SIG-M5 treated with dmso at 0.1 percent for 504 hours (cell line): ENCODE data around the gene CABP5.
"Not testable (repeated sequence)": the region's sequence is repeated elsewhere in the genome, so short reads cannot be mapped to it uniquely, and the experiment has no call there.

Experiments used
- DNase-seq: peaks from one replicate; lab custom pipeline; 2025; ENCODE audit not compliant: unreplicated experiment; lab: John Stamatoyannopoulos, UW

CABP5 gene

DNA sequence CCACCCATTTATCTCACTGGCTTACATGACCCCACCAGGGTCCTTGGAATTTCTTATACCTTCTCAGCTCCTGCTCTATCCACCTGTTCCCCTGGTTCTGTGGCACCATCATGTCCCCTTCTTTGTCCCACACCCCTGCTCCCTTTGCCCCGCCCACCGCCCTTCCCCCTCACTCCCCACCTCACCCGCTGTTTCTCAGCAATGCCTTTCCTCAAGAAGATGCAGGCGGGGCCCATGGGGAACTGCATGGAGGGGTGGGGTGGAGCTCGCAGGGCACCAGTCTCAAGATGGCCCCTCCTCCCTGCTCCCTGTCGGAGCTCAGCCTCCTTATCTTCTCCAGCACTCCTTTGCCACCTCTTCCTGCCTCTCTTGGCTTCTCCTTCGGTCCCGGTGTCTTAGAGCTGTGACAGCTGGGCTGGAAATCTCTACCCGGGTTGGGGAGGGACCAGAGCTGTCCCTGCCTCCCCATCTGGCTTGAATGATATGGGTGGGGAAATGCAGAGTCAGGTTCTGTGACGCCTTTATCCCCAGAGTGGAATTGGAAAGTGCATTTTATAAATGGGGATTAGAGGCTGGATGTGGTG, at the start of gene CABP5:
TSS of gene CABP5 (minus strand) at position 405 of the 584 bp plus-strand sequence. CDS start at position 248, 157 bp downstream.
- no peak for DNase-seq

DNA sequence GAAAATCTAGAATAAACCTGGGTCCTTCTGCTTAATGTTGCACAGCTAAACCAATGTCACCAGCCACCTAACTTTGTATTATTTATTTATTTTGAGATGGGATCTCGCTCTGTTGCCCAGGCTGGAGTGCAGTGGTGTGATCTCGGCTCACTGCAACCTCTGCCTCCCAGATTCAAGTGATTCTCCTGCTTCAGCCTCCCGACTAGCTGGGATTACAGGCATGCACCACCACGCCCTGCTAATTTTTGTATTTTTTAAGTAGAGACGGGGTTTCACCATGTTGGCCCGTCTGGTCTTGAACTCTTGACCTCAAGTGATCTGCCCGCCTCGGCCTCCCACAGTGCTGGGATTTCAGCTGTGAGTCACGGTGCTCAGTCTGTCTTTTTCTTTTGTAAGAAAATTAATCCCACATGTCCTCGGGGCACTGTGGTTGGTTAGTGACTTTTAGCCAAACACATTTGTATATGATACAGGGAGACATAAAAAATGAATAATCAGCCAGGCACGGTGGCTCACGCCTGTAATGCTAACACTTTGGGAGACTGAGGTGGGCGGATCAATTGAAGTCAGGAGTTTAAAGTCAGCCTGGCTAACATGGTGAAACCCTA, 47.3 kb upstream of the CABP5 start:
- DNase-seq, result not testable (repeated sequence)

DNA sequence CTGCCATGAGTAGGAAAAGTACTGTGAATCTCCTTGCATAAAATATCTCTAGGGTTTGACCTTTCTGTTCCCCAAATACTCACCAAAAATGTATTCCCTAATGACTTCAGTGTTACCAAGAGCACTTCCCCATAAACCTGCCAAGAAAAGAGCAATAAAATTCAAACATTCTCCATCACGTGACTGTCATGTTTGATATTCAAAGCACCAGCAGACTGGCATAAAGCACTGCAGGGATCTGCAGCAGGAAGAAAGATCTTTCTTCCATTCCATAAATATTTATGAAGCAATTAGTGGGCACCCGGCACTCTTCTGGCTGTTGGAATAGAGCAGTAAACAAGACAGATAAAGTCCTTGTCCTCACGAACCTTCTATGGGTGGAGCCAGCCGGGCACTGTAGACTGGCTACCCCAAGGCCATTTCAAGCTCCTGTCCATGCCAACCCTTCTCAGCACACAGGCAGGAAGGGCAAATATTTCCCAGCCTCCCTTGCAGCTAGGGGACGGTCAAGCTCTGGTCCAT, 46.5 kb upstream of the CABP5 start:
- no peak for DNase-seq

DNA sequence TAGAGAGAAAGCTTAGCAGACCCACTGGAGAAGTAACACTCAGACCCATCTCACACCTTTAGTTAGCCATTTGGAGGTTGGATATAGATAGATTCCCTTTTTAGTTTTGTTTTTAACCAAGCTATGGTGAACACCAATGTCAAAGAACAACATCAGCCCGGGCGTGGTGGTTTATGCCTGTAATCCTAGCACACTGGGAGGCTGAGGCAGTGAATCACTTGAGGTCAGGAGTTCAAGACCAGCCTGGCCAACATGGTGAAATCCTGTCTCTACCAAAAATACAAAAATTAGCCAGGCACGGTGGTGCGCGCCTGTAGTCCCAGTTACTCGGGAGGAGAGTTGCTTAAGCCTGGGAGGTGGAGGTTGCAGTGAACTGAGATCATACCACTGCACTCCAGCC, 45.1 kb upstream of the CABP5 start:
- not testable (repeated sequence) for DNase-seq

DNA sequence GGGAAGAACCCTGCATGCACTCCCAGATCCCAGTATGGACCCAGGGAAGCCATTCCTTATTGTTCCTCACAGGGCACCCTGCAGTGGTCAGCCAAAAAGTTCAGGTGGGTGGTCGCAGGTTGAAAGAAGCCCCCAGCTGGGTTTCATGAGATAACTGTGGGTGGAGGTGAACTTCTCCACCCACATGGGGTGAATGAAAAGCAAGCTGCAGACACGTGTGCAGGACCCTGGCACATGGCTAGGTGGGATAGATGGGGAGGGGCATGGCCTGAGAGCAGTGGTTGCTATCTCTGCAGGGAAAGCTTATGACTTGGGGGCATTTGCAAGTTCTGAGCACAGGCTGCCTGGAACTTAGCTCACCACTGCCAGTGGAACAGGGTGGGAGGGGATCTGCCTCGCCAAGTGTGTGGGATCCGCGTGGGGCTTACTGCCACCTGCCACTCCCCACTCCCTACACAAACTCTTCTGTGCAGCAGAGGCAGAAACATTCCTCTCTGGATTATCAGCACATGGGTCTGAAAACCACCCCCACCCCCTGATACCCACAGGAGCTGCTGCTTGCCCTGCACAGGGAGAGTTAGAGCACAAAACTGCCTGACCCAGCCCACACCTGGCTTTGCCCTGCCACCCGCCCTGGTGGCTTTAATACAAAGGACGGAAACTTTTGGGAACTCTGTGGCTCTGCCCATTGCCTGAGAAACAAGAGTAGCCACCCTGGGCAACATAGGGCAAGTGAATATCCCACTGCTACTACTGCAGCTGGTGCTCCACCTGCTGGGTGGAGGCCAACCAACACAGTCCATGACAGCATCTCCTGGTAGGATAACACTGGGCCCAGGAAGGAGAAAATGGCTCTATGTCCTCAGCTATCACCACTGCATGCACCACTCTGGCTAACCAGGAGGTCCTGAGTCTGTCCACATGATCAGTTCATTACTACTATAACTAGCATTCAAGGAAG, 42.3 kb upstream of the CABP5 start:
- no peak for DNase-seq

DNA sequence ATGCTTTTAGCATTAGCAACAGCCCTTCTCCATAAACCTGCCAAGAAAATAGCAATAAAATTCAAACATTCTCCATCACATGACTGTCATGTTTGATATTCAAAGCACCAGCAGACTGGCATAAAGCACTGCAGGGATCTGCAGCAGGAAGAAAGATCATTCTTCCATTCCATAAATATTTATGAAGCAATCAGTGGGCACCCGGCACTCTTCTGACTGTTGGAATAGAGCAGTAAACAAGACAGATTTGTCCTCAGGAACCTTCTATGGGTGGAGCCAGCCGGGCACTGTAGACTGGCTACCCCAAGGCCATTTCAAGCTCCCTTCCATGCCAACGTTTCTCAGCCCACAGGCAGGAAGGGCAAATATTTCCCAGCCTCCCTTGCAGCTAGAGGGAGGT, 41.2 kb upstream of the CABP5 start:
- no peak for DNase-seq

DNA sequence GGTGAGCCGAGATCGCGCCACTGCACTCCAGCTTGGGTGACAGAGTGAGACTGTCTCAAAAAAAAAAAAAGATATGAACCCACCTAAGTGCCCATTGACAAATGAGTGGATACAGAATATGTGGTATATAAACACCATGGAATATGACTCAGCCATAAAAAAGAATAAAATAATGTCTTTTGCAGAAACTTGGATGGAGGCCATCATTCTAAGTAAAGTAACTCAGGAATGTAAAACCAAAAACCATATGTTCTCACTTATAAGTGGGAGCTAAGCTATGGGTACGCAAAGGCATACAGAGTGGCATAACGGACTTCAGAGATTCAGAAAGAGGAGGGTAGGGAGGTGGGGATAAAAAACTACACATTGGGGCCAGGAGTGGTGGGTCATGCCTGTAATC, 37.2 kb upstream of the CABP5 start:
- DNase-seq, result no peak

DNA sequence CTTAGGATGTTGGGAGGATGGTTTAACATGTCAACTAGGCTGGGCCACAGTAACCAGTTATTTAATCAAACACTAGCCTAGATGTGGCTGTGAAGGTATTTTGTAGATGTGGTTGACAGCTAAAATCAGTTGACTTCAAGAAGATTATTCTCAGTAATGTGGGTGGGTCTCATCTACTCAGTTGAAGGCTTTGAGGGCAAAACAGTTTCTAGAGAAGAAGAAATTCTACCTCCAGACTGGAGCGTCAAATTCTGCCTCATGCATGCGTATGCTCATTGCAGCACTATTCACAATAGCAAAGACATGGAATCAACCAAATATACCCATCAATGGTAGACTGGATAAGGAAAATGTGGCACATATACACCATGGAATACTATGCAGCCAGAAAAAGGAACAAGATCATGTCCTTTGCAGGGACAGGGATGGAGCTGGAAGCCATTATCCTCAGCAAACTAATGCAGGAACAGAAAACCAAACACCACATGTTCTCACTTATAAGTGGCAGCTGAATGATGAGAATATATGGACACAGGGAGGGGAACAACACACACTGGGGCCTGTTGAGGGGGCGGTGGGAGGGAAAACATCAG, 26.4 kb upstream of the CABP5 start:
- DNase-seq, result not testable (repeated sequence)

DNA sequence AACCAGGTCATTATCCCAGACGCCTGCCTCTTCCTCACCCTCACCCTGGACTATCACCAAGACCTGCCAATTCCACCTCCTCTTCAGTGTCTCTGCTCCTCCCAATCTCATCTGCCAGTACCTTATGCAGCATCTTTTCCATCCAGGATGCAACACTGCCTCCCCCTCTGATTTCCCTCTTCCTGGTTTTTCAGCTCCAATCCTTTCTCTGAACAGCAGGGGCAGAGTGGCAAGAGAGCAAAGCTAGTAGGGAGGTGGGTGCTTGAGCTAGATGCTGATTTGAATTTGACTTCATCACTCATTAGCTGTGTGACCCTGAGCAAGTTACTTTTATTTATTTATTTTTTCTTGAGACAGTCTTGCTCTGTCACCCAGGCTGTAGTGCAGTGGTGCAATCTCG, 25.6 kb upstream of the CABP5 start:
- DNase-seq, result no peak

DNA sequence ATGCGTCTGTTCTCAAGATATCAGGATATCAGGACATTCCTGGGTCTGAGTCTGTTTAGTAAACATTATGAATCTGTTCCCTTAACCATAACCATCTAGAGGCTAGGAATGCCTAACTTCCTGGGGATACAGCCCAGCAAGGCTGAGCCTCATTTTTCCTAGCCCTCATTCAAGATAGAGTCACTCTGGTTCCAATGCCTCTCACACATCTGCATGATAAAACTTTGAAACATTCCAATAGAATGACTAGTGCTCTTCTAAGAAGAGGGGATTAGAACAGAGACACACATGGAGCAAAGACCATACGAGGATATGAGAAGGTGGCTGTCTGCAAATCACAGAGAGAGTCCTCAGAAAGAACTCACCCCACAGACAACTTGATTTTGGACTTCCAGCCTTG, 20.6 kb upstream of the CABP5 start:
- DNase-seq, result no peak

DNA sequence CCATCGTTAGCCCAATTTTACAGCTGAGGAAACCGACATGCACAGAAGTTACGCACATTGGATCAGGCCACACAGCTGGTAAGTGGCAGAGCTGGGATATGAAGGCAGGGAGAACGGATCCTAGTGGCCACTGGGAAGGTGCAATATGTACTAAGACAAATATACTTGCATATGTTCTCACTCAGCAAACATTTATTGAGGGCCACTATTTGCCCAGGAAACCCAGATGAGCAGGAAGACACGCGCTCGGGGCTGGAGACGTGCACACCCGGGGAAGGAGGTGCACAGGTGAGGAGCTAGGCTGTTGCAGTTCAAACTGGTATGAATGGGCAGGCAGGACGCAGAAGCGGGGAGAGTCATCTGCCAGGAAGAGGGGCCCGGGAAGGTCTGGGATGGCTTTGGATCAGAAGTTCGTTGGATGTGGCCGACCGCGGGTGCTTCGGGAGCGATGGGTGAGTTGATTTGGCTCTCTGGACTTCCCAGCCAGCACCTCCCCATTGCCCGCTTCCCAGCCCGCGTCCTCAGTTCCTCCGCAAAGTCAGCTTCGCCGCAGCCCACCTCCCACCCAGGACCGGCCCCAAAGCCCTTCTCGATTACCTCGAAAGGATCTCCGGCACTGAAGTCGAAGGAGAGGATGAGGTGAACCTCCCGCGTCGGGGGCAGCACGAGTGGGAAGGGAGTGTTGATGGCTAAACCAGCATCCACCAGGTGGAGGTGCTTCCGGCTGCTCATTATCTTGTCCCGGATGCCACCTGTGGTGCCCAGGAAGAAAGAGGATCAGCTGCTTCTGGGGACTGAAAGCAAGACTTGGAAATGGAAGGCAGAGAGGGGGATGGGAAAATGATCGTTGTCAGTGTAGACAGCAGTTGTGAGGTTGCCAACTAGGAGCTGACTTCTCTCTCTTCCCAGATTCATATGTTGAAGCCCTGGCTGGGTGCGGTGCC, 17.8 kb upstream of the CABP5 start:
- DNase-seq, result peak; percentile 6

DNA sequence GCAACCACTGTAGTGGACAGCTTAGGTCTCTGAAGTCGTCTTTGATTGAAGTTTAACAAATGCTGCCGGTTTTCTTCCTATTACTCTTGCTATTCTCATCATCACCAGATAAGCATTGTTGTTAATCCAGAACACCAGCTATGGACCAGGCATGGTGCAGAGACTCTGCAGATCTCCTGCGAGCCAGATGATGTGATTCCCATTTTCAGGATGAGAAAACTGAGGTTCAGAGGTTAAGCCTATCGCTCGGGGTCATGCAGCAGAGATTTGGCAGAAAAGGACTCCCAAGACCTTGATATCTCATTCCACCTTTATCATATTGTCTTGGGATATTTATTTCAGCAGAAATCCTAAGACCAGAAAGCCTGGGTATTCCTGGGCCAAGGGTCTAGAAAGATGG, 16.5 kb upstream of the CABP5 start:
- no peak for DNase-seq

DNA sequence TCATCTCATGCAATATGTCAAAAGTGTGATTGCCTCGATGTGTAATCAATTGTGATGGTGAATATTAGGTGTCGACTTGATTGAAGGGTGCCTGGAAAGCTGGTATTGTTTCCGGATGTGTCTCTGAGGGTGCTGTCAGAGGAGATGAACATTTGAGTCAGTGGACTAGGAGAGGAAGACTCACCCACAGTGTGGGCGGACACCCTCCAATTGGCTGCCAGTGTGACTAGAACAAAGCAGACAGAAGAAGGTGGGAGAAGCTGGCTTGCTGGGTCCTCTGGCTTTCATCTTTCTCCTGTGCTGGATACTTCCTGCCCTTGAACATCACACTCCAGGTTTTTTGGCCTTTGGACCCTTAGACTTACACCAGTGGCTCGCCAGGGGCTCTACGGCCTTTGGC, 15.5 kb upstream of the CABP5 start:
- no peak for DNase-seq

DNA sequence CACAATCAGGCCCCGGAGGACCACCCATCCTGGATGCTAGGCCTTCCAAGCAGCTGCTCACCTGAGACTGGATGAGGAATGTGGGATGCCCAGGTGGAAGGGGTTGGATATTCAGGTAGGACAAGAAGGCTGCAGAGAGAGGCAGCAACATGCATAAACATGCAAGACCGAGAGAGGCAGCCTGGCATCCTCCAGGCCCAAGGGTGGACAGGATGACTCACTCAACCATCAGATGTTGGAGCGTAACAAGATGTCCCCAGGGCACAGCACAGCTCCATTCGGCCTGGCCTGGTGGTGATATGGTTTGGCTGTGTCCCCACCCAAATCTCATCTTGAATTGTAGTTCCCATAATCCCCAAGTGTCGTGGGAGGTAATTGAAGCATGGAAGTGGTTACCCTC, 10.0 kb upstream of the CABP5 start:
- no peak for DNase-seq

DNA sequence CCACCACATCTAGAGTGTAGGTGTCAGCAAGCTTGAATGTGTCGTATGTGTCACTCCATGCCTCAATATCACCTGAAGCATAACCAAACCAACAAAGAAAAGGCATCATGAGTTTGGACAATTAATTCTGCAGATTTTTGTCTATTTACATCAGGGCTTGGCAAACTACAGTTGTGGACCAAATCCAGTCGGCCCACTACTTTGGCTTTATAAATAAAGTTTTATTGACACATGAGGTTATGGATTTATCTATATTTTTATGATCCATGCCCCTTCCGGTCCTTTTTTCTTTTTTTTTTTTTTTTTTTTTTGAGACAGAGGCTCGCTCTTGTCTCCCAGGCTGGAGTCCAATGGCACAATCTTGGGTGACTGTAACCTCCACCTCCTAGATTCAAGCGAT, 9.2 kb upstream of the CABP5 start:
- no peak for DNase-seq

DNA sequence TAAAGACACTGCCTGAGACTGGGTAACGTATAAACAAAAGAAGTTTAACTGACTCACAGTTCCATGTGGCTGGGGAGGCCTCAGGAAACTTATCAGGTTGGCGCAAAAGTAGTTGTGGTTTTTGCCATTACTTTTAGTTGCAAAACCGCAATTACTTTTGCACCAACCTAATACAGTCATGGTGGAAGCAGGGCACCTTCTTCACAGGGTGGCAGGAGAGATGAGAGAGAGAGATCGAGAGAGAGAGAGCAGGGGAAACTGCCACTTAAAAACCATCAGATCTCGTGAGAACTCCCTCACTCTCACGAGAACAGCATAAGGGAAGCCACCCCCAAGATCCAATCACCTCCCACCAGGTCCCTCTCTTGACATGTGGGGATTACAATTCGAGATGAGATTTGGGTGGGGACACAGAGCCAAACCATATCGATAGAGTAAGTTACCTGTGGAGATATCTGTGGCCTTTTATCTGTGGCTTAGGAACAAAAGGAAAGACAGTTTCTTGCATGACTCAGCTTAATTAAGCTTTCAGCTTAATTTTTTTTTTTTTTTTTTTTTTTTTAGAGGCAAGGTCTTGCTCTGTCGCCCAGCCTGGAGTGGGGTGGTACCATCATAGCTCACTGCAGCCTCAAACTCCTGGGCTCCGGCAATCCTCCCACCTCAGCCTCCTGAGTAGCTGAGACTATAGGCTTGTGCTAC, 7.6 kb upstream of the CABP5 start:
- no peak for DNase-seq

DNA sequence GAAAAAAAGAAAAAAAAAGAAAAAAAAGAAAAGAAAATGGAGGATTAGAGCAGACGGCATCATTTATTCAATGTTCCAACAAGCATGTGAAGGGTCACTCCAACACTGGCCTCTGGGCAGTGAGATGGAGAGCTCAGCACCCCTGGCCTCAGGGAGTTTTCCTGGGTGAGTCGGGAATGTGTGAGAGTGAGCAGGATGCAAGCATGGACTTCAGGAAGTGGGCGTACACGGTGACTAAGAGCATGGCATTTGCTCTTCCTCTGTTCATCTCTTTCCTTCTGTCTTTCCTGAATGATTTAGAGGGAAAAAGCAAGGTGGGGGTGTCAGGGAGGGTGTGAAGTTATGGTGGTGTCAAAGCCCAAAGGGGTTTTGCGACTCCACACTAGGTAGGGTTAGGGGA, 682 bp upstream of the CABP5 start:
- no peak for DNase-seq

DNA sequence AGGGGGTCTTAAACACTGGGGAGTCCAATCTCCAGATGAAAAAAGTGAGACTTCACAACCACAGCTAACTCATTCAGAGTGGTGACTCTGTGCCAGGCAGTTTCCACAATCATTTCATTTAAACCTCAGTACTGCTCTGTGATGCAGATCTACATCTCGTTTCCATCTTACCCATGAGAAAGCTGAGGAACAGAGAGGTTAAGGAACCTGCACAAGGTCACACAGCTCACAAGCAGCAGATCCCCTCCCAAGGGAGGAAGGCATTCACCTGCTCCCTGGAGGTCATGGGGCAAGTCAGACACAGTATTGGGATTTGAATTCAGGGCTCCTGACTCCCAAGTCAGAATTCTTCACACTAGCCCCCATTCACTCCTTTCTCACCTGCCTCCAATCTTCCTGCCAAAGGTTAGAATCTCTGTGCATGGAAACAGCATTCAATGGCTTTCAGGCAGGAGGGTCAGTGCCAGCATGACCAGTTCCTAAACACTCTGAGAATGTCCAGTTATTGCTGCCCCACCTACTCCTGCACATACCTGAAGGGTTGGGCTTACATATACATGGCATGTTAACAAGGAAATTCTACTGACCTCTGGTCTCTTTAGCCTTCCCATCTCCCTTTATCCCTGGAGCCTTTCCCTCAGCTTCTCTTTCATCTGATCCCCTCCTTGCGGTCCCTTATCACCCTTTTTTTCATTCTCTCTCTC, 1.9 kb downstream of the CABP5 start:
- DNase-seq, result no peak

DNA sequence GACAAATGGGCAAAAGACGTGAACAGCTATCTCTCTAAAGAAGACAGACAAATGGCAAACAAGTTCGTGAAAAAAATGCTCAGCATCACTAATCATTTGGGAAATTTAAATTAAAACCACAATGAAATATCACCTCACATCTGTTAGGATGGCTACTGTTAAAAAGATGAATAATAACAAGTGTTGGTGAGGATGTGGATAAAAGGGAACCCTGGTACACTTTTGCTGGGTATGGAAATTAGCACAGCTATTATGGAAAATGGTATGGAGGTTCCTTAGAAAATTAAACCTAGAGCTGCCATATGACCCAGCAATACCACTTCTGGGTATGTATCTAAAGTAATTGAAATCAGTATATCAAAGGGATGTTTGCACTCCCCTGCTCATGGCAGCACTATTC, 7.1 kb downstream of the CABP5 start:
- no peak for DNase-seq
